ENCODE data around the gene MARK3.
A peak's percentile ranks its signal among the peaks of the same experiment; 100 is the strongest.

MARK3 gene

GRCh38 chr14:103388664-103389063 is 3.4 kb downstream of the MARK3 start:
- no peak for TF ChIP-seq CTCF (IDR thresholded peaks at IDR 0.05; ENCODE audit: low read length, missing control alignments)
- no peak for DNase-seq (ENCODE audit: low read depth)
- H3K4me3 ChIP-seq (replicated peaks; ENCODE audit: low read depth, low read length), result no peak overlapping the region

- DNase-seq (ENCODE audit: low read depth), result no peak
- H3K4me3 ChIP-seq (replicated peaks; ENCODE audit: low read depth, low read length), result no peak overlapping the region
- TF ChIP-seq CTCF (IDR thresholded peaks at IDR 0.05; ENCODE audit: low read length, missing control alignments), result no peak
Observed at GRCh38 chr14:103390605-103391004, 5.4 kb downstream of the MARK3 start.

GRCh38 chr14:103391048-103391447 is 5.8 kb downstream of the MARK3 start:
- TF ChIP-seq CTCF (IDR thresholded peaks at IDR 0.05; ENCODE audit: low read length, missing control alignments), result no peak
- DNase-seq (ENCODE audit: low read depth), result peak; percentile 89
- no peak overlapping the region for H3K4me3 ChIP-seq (replicated peaks; ENCODE audit: low read depth, low read length)

- H3K4me3 ChIP-seq (replicated peaks; ENCODE audit: low read depth, low read length), result no peak overlapping the region
- no peak for TF ChIP-seq CTCF (IDR thresholded peaks at IDR 0.05; ENCODE audit: low read length, missing control alignments)
- no peak for DNase-seq (ENCODE audit: low read depth)
Observed at GRCh38 chr14:103392106-103392505, 6.9 kb downstream of the MARK3 start.

- DNase-seq (ENCODE audit: low read depth), result no peak
- no peak for TF ChIP-seq CTCF (IDR thresholded peaks at IDR 0.05; ENCODE audit: low read length, missing control alignments)
- no peak overlapping the region for H3K4me3 ChIP-seq (replicated peaks; ENCODE audit: low read depth, low read length)
Observed at GRCh38 chr14:103392572-103392971, 7.4 kb downstream of the MARK3 start.

- H3K4me3 ChIP-seq (replicated peaks; ENCODE audit: low read depth, low read length), result no peak overlapping the region
- TF ChIP-seq CTCF (IDR thresholded peaks at IDR 0.05; ENCODE audit: low read length, missing control alignments), result no peak
- DNase-seq (ENCODE audit: low read depth), result no peak
Observed at GRCh38 chr14:103393070-103393469, 7.9 kb downstream of the MARK3 start.
